Astrocyte of the cerebellum (primary cell): Measurements from ENCODE around the gene KCTD5.

Source experiments
- DNase-seq: peaks from one replicate; pipeline ENCODE4 v3.0.0-alpha.2; 2011; ENCODE audit warnings: low read depth
- H3K4me3 ChIP-seq: 2 replicates; pipeline ENCODE4 v1.5.1; 2011; ENCODE audit warnings: mild to moderate bottlenecking, low read depth, low read length, moderate library complexity
- in situ Hi-C: cut with HindIII; loops from 2 replicates; pipeline ENCODE4 v1.10.0; 2017; ENCODE audit warnings: low sequenced_read_pairs
- TF ChIP-seq, protein P1 (sequence below): IDR thresholded peaks from 2 replicates; pipeline ENCODE4 v1.5.1; 2012; ENCODE audit warnings: low read length, low read depth, moderate library complexity, mild to moderate bottlenecking; ENCODE audit errors: missing control alignments

The KCTD5 gene

DNA sequence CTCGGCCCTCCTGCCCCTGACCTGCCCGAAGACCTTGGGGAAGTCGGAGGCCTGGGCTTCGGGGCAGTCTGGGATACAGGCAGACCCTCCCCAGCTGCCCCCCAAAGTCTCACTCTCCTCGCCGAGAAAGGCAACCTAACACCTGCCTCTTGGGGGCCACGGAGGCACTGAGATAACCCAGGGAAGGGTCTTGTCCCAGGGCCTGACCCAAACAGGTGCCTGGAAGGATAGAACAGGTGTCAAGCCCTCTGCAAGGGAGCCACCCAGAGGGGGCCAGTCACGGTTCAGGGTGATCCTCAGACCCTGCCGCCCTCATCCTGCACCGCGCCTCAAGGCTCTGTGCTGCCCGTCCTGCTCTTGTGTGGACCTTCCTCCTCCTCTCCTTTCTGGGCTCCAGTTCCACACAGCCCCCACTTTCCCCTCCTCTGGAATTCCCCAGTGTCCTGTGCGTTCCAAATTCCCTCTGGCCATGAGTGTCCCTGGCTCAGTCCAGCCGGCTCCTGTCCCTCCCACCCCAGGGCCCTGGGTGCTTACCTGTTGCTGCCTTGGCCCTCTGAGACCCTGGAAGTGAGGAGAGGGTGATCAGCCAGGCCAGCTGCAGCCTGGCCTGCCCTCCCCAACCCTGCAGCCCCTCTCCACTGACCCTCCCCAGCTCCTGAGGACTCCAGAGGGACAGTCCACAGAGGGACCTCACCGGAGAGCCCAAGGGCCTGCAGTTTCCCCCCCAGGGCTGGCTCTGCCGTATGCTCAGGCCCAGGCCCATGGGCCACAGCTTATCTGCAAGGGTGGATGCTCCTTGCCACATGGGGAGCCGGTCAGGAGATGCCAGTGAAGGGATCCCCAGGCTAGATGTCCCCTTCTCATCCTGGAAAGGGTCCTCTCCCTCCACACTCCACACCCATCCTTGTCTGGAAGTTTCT, 33.9 kb downstream of the KCTD5 start:
- TF ChIP-seq, protein P1, sequence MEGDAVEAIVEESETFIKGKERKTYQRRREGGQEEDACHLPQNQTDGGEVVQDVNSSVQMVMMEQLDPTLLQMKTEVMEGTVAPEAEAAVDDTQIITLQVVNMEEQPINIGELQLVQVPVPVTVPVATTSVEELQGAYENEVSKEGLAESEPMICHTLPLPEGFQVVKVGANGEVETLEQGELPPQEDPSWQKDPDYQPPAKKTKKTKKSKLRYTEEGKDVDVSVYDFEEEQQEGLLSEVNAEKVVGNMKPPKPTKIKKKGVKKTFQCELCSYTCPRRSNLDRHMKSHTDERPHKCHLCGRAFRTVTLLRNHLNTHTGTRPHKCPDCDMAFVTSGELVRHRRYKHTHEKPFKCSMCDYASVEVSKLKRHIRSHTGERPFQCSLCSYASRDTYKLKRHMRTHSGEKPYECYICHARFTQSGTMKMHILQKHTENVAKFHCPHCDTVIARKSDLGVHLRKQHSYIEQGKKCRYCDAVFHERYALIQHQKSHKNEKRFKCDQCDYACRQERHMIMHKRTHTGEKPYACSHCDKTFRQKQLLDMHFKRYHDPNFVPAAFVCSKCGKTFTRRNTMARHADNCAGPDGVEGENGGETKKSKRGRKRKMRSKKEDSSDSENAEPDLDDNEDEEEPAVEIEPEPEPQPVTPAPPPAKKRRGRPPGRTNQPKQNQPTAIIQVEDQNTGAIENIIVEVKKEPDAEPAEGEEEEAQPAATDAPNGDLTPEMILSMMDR: no peak
- no peak overlapping the region for H3K4me3 ChIP-seq
- no peak for DNase-seq
- in situ Hi-C loops: no loop called here

DNA sequence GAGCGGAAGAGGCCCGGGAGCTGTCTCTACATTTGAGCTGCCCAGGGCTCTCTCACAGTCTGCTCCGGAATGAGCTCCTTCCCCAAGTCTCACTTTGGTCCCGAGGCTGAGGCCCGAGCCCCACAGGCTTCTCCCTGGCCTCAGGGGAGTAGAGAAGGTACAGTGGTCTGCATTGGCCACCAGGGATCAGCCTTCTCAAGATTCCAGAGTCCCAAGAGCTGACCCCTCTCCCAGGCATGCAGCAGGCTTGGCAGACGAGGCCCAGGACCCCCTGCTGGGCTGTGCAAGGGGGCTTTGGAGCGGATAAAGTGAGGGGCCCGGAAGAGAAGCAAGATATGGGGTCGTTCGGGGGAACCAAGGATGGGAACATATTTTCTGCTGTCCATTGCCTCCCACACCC, 34.6 kb downstream of the KCTD5 start:
- TF ChIP-seq, protein P1: no peak
- in situ Hi-C loops: no loop called here
- no peak overlapping the region for H3K4me3 ChIP-seq
- no peak for DNase-seq

DNA sequence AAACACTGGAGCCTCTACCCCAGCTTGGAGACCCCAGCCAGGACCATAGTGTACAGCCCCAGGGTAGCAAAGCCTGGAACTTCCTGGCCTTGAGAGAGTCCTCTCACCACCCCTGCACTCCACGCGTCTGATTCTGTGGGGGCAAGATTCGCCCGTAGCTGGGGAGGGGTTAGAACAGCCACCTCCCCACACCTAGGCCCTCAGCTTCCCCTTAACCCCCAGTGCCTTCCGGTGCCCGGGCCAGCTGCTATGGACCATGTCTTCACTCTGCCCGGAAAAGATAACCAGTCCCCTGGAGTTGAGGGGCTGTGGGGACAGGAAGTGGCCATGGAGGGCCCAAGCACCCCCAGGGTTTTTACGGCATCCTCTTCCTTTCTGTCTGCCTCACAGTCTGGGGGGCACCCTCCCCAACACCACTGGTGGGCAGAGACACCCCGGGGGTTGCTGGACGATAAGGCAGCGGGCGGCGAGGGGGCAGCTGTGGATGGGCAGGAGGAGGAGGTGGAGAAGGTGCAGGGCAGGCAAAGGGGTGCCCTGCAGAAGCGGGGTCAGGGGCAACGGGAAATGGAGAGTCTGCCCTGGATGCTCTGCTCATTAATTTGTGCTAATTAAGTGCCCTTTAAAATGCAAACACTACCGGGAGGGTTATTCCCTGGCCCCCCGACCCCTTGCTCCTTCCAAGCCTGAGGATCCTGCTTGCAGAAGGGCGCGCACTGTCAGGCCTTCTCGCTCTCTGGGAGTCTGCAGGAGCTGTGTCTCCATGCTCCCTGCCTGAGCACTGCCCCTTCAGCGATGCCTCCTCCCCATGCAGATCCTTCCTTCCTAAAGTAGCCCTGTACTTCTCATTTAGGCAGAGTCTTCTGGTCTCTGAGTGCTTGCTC, 35.3 kb downstream of the KCTD5 start:
- no peak for DNase-seq
- H3K4me3 ChIP-seq: no peak overlapping the region
- TF ChIP-seq, protein P1: no peak
- in situ Hi-C loops: no loop called here

DNA sequence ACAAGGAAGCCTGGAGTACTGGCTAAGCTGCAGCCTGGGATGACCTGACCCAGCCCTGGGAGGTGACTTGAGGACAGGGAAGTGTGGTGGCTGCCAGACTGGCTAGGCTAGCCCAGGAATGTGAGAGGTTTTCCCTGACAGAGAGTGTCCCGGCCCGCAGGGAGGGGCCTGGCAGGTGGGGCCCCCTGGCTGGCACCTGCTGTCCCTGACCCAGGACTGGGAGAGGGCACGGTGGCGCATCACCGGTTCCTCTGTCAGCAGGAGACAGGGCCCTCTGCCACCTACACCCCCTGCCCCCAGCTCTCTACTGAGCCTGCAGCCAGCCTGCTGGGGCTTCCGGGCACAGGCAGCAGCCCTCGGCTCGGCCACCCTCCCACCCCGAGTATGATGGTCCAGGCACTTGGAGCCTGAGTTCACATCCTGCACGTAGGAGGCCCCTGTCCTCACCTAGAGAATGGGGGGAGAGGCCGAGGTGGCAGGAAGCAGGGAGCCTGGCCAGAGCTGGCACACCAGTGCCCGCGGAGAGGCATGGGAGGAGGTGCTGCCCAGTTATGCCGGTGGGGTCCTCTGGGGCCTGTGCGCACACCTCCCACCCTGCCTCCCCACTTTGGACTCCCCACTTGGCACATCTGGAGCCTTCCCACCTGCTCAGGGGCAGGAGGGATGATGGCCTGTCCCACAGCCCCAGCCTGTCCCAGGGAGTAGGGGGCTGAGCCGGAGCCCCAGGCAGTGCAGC, 37.2 kb downstream of the KCTD5 start:
- DNase-seq: no peak
- H3K4me3 ChIP-seq: no peak overlapping the region
- TF ChIP-seq, protein P1: no peak
- in situ Hi-C loops: no loop called here

DNA sequence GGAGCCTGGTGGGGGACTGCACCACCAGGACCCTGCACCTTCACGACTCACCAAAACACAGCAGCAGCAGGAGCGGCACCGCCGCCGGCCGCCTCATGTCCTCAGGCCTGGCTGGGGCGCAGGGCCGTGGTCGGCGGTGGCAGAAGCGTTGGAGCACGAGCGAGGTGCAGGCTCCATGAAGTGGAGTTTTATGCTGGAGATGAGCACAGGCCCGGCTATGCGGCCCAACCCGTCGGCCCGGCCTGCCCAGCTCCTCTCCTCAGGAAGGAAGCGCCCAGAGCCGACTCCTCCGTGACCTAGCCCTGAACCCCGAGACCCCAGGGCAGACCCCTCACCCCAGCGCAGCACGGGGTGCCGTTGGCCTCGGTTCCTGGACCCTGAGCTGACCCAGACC, 37.7 kb downstream of the KCTD5 start, which contains the start of gene PRSS27:
Gene PRSS27, minus strand, starts transcription at position 161 of the 394 bp plus-strand sequence. Its CDS starts 64 bp downstream, at position 97.
- in situ Hi-C loops: no loop called here
- peak within 1 kb of the TSS; percentile 56 for H3K4me3 ChIP-seq
- TF ChIP-seq, protein P1: no peak
- DNase-seq: no peak
